Stimulated activated CD4-positive, alpha-beta T cell treated with anti-CD3 and anti-CD28 coated beads, Interleukin-2, amount 100 ng/mL, for 24 hours (primary cell): ENCODE measurements around the gene CDCA7.
"Not testable (repeated sequence)": the region's sequence is repeated elsewhere in the genome, so short reads cannot be mapped to it uniquely, and the experiment has no call there.

Experiments used
- DNase-seq, 2 donors: peaks; one replicate each; pipeline ENCODE4 v3.0.0-alpha.2; 2020

The CDCA7 gene

GRCh38 chr2:173354582-173355131 is at the start of gene CDCA7:
Gene CDCA7 (plus strand): TSS chr2:173354872. CDS start chr2:173354964, 92 bp downstream.
- DNase-seq, result peak; percentile 63 to 83

GRCh38 chr2:173305303-173305702 is 49.4 kb upstream of the CDCA7 start:
- no peak for DNase-seq

- no peak for DNase-seq
Measured at GRCh38 chr2:173307293-173307692, 47.4 kb upstream of the CDCA7 start.

- not testable (repeated sequence) for DNase-seq
Measured at GRCh38 chr2:173309370-173309769, 45.3 kb upstream of the CDCA7 start.

GRCh38 chr2:173311844-173312606 is 42.6 kb upstream of the CDCA7 start:
- DNase-seq, result no peak

- no peak for DNase-seq
Measured at GRCh38 chr2:173323371-173323770, 31.3 kb upstream of the CDCA7 start.

GRCh38 chr2:173326806-173327205 is 27.9 kb upstream of the CDCA7 start:
- DNase-seq, result no peak

GRCh38 chr2:173327421-173327820 is 27.3 kb upstream of the CDCA7 start:
- no peak for DNase-seq

- DNase-seq, result not testable (repeated sequence)
Measured at GRCh38 chr2:173333003-173333402, 21.7 kb upstream of the CDCA7 start.

- no peak for DNase-seq
Measured at GRCh38 chr2:173339807-173340206, 14.9 kb upstream of the CDCA7 start.

- no peak for DNase-seq
Measured at GRCh38 chr2:173343921-173344320, 10.8 kb upstream of the CDCA7 start.

GRCh38 chr2:173346035-173346434 is 8.6 kb upstream of the CDCA7 start:
- DNase-seq, result no peak

- DNase-seq, result no peak
Measured at GRCh38 chr2:173347305-173348168, 7.1 kb upstream of the CDCA7 start.

- no peak for DNase-seq
Measured at GRCh38 chr2:173349287-173349686, 5.4 kb upstream of the CDCA7 start.

GRCh38 chr2:173350383-173350782 is 4.3 kb upstream of the CDCA7 start:
- no peak for DNase-seq

- no peak for DNase-seq
Measured at GRCh38 chr2:173351879-173352278, 2.8 kb upstream of the CDCA7 start.

- DNase-seq, result no peak
Measured at GRCh38 chr2:173353556-173353955, 1.1 kb upstream of the CDCA7 start.

- no peak for DNase-seq
Measured at GRCh38 chr2:173354073-173354581, 545 bp upstream of the CDCA7 start.

- DNase-seq, result peak; percentile 31 to 48
Measured at GRCh38 chr2:173355132-173355865, 627 bp downstream of the CDCA7 start.

- DNase-seq, result peak in 1 of 2 donors; percentile 55
Measured at GRCh38 chr2:173355866-173356508, 1.3 kb downstream of the CDCA7 start.

- no peak for DNase-seq
Measured at GRCh38 chr2:173357346-173357745, 2.7 kb downstream of the CDCA7 start.

- no peak for DNase-seq
Measured at GRCh38 chr2:173358616-173359015, 3.9 kb downstream of the CDCA7 start.
